ENCODE data around the gene CRK.
A peak's percentile ranks its signal among the peaks of the same experiment; 100 is the strongest.
"Not testable (repeated sequence)": the region's sequence is repeated elsewhere in the genome, so short reads cannot be mapped to it uniquely, and the experiment has no call there.

CRK gene

DNA sequence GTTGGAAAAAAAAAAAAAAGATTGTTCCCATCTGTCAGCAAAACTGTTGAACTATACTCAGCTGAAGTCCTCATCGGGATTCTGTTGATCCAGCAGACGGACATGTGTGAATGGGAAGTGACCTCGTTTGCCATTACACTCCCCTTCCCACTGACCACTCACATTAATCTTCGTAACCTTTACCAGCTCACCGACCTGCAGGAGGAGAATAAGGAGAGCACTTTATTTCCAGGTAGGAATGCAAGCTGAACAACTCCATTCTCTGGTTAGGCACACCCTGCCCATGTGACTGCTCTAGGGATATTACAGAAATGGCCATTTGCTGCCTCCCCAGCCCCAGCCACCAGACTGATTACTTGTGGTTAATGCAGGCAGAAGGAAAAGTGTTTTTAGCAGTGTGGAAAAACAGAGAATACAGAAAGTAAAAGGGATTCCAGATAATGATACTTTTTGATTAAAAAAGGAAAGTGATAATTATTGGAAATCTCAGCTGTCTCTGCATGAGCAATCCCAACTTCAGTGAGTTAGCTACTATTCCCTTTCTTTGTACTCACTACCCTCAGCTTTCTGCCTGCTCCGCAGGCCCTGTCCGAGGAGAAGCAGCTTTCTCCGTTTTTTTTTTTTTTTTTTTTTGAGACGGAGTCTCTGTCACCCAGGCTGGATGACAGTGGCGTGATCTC lies 32.4 kb downstream of the CRK start:
- peak; percentile 24 for DNase-seq (ENCODE audit: low spot score)

DNA sequence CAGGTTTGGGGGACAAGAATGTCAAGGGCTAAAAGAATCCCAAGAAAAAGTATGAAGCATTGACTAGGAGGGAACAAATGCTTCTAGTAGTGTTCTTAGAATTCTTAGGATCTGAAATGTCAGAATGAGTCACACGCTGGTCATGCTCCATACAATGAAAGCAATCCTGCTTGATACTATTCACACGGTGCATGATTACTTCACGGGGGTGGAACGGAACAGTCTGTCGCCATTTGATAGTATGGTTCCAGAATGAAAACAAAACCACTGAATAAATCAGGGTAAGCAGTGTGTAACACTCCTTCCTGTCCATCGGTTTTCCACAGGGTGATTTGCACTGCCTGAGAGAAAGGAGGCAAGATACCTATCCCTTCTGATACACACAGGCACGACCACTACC lies 33.1 kb downstream of the CRK start:
- DNase-seq (ENCODE audit: low spot score) = peak; percentile 96

DNA sequence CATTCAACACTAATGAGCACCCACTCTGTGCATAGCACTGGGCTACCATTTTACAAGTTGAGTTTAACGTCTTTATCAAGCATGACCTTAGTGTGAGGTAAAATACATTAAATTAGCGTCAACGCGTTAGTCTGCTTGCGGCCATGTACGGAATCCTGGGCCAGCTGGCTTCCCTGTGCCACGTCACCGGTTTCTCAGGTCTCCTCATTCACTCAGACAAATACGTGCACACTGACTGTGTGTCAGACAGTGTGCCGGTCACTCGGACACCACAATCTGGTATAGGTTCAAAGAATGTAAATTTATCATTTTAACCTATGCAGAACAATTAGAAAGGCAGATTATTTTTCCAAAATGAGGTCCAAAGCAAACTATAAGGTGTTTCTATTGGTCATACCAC lies 34.6 kb downstream of the CRK start:
- DNase-seq (ENCODE audit: low spot score) = no peak

DNA sequence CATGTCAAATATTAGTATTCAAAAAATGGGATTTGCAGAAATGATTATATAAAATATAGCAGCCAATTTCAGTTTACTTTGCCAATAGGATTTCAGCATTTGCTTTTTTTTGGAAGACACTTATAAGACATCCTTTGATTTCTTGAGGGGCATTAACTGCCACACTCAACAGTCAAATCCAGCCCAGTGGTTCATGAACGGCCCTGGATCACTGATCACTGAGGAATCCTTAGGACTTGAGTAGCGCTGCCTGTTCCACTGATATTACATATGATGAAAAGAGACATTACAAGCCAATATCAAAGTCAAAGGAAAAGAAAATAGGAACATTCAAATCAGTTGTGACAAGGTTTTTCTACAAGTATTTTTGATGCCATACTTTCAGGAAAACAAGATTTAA lies 35.1 kb downstream of the CRK start:
- DNase-seq (ENCODE audit: low spot score) = no peak

DNA sequence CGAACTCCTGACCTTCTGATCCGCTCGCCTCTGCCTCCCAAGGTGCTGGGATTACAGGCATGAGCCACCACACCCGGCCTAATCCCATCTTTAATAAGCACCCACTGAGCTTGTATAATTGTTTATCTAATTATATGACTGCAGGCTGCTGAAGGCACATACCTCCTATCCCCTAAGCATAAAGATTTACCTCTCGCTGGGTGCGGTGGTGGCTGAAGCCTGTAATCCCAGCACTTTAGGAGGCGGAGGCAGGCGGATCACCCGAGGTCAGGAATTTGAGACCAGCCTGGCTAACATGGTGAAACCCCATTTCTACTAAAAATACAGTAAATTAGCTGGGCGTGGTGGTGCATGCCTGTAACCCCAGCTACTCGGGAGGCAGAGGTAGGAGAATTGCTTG lies 35.9 kb downstream of the CRK start:
- no peak for DNase-seq (ENCODE audit: low spot score)

DNA sequence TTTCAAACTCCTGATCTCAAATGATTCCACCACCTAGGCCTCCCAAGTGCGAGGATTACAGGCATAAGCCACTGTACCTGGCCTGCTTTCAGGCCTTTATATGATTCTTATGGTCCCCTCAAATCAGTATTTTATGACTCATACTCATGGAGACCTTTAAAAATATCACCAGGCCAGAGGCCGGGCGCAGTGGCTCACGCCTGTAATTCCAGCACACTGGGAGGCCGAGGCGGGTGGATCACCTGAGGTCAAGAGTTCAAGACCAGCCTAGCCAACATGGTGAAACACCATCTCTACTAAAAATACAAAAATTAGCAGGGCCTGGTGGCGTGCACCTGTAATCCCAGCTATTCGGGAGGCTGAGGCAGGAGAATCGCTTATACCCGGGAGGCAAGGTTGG lies 37.6 kb downstream of the CRK start:
- DNase-seq (ENCODE audit: low spot score) = not testable (repeated sequence)

DNA sequence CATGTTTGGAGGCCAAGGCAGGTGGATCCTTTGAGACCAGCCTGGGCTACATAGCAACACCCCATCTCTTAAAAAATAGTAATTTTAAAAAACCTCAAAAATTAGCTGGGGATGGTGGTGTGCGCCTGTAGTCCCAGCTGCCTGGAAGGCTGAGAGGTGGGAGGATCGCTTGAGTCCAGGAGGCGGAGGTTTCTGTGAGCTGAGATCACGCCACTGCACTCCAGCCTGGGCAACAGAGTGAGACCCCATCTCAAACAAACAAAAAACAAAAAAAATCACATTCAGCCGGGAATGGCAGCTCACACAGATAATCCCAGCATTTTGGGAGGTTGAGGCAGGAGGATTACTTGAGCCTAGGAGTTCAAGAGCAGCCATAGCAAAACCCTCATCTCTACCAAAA lies 39.6 kb downstream of the CRK start:
- no peak for DNase-seq (ENCODE audit: low spot score)

DNA sequence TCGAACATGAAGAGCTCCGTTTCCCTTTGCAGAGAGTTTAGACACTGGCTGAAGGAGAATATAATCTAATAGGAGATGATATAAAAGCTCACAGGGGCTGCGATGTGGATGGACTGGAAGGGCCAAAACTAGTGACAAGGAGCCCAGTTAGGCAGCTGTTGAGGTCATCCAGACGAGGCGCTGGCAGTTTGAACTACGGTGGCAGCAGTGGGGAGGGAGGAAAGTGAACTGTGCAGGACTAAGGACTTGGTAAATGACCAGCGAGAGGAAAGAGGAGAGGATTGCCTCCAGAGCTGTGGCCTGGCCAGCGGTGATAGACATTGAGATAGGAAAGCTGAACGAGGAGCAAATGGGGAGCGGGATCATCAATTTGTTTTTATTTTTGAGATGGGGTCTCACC lies 41.4 kb downstream of the CRK start:
- no peak for DNase-seq (ENCODE audit: low spot score)

DNA sequence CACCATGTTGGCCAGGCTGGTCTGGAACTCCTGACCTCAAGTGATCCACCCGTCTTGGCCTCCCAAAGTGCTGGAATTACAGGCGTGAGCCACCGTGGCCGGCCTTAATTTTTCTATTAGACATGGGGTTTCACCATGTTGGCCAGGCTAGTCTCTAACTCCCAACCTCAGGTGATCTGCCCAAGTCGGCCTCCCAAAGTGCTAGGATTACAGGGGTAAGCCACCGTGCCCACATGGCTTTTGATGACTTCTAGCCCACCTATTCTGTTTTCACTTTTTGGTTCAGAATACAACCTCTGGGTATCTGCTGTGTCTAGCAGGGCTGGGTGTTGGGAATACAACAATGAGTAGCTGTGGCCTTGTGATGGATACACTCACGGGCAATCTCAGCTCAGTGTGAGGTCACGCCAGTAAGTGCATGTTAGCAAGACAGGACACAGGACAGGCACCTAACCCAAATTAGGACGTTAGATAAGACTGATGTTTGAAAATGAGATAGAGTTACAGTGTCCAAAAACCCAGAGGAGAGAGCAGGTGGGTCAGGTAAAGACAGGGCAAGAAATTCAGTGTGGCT lies 41.9 kb downstream of the CRK start:
- no peak for DNase-seq (ENCODE audit: low spot score)

DNA sequence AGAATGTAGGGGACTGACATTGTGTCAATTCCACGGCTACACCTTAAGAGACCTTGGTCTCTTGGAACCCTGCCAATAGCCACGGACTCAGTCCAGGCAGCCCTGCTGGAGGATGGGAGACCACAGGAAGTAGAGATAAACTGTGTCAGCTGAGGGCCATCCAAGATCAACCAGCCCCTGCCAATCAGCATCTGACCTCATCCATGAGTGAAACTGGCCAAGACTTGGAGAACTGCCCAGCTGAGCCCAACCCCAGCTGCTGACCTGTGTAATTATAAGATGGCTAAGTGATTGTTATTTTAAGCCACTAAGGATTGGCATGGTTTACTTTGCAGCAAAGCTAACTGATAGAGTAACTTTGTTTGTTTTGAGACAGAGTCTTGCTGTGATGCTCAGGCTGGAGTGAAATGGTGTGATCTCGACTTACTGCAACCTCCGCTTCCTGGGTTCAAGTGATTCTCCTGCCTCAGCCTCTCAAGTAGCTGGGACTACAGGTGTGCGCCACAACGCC lies 42.7 kb downstream of the CRK start:
- DNase-seq (ENCODE audit: low spot score) = peak; percentile 92

DNA sequence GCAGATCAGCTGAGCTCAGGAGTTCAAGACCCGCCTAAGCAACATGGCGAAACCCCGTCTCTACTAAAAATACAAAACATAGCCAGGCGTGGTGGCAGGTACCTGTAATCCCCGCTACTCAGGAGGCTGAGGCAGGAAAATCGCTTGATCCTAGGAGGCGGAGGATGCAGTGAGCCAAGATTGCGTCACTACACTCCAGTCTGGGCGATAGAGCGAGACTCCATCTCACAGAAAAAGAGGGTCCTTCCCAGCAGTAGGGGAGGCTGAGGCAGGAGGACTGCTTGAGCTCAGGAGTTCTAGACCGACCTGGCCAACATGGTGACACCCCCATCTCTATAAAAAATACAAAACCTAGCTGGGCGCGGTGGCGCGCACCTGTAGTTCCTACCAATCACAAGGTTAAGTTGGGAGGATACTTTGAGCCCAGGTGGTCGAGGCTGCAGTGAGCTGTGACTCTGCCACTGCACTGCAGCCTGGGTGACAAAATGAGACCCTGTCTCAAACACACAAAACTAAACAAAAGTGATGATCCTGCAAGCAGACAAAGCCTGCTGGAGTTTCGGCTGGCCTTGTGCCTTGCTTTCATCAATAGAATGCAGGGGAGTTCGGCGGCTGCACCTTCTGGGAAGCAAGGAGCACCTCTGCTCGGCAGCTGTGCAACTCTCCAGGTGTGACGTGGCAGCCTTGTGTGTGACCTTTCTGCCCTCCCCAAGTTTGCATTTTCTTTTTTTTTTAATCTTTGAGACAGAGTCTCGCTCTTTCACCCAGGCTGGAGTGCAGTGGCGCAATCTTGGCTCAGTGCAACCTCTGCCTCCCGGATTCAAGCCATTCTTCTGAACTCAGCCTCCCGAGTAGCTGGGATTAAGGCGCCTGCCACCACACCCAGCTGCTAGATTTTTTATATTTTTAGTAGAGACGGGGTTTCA lies 43.6 kb downstream of the CRK start:
- peak; percentile 28 for DNase-seq (ENCODE audit: low spot score)

DNA sequence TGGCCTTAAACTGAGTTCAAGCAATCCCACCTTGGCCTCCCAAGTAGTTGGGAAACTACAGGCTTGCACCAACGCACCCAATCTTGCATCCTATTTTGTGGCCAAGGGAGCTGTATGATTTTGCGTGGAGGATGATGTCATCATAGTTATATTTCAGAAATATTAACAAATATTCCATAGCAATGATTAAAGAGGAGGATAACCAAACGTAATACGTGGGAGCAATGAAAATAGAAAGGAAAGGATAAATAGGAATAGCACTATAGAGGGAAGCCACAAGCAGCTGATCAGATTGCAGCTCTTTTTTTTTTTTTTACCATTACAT lies 53.8 kb downstream of the CRK start:
- DNase-seq (ENCODE audit: low spot score) = no peak

DNA sequence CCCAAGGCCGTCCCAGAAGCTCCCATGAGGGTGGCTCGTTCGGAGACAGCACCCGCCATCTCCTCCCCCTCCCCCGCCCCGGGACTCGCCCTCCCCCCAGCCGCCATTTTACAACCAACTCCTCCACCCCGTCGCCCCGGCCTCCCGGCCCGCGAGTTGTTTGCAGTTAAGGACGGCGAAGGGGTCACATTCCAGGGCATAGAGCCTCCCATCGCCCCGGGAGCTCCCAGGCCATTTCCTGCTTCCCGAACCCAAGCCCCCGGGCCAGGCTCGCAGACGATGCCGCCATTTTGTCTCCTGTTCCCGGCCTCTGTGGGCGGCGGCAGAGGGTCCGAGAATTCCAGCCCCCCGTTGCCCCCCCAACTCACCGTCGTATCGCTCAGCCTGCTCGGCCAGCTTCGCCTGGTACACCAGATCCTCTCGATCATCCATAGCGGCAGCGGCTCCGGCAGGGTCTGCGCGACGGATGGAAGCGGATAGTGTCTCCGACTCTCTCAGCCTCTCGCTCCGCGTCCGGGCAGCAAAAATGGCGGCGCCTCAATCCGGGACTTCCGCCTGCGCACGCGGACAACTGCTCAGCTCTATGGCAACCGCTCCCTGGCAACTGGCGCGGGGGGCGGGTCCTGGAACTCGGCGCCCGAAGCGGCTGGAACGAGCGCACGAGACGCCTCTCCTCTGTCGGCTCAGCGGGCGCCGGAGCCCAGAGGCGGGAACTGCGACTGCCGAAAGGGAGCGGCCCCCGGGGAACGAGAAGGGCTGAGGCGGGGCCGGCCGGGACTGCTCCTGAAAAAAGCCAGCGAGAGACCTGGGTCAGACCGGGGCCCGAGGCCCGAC lies 56.1 kb downstream of the CRK start, which contains the start of gene YWHAE:
Gene YWHAE (minus strand): TSS at position 544 of the 834 bp plus-strand sequence. CDS start 112 bp downstream, at position 432.
- DNase-seq (ENCODE audit: low spot score) = peak; percentile 97

DNA sequence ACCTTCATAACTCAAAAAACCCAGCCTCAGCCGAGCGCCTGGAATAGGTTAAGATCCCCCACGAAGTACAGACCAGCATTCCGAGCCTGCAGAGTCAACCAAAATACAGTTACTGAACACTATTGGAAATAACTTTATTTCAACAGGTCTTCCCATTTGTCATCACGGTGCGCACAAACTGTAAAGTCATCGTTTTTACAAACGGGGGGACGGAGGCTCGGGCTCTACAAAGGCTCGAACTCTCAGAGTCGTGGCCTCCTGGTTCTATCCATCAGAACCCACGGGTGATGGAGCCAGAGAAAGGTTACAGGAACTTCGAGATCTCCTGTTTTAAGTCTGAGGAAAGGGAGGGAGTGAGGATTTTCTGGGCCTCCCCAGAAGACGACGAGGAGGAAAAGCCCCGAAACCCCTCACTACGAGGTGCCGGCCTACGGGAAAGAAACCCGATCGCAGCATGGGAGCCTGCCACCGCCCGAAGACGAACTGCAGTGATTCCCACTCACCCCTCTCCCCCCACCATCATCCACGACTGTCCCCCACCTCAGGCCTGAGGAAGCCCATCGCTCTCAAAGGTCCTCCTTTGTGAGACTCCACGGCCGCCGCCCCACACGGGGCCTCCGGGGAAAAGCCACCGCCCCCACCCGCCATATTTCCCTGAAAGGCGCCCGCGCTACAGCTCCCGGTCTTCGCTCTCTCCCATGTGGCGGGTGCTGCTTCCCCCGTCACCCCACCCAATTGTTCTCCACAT lies 56.9 kb downstream of the CRK start:
- DNase-seq (ENCODE audit: low spot score) = peak; percentile 64

DNA sequence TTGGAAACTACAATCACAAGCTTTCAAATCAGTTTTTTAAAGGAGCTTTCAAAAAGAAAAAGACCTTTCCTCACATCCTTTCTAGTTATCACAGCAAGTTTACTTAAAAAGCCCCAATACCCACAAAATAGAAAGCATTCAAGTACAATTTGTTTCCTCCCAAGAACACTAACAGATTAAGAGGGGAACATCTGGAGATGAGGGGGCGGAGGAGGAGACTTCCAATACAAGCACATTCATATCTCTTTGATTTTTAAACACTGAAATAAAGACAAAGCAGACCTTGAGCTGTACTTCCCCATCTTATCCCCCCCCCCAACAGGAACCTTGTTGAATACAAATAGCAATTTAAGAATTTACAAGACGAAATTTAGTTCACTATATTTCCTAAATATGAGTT lies 58.0 kb downstream of the CRK start:
- no peak for DNase-seq (ENCODE audit: low spot score)

DNA sequence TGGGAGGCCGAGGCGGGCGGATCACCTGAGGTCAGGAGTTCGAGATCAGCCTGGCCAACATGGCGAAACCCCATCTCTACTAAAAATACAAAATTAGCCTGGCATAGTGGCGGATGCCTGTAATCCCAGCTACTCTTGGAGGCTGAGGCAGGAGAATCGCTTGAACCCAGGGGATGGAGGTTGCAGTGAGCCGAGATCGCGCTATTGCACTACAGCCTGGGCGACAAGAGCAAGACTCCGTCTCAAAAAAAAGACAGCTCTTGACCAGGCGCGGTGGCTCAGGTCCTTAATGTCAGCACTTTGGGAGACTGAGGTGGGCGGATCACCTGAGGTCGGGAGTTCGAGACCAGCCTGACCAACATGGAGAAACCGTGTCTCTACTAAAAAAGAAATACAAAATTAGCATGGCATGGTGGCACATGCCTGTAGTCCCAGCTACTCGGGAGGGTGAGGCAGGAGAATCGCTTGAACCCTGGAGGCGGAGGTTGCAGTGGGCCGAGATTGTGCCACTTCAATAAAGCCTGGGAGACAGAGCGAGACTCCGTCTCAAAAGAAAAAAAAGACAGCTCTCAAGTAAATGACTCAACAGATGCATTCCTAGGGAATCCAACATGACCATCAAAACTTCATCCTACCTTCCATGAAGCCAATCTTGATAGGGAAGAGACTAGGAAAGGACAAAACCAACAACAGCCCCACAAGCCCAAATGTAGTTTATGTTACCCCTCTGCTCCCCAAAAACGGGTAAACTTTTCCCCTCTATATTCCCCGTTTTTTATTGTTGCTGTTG lies 60.0 kb downstream of the CRK start:
- not testable (repeated sequence) for DNase-seq (ENCODE audit: low spot score)

DNA sequence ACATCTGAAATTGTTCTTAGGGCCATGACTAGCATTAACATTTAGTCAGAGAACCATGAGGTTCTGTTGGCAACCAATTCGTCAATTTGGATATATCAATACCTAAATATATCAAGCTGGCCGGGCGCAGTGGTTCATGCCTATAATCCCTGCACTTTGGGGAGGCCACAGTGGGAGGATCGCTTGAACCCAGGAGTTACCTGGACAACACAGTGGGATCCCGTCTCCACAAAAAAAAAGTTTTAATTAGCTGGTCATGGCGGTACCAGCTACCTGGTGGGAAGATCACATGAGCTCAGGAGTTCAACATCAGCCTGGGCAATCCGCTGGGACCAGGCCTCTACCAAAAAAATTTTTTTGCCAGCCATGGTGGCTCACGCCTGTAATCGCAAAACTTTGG lies 64.5 kb downstream of the CRK start:
- DNase-seq (ENCODE audit: low spot score) = no peak

DNA sequence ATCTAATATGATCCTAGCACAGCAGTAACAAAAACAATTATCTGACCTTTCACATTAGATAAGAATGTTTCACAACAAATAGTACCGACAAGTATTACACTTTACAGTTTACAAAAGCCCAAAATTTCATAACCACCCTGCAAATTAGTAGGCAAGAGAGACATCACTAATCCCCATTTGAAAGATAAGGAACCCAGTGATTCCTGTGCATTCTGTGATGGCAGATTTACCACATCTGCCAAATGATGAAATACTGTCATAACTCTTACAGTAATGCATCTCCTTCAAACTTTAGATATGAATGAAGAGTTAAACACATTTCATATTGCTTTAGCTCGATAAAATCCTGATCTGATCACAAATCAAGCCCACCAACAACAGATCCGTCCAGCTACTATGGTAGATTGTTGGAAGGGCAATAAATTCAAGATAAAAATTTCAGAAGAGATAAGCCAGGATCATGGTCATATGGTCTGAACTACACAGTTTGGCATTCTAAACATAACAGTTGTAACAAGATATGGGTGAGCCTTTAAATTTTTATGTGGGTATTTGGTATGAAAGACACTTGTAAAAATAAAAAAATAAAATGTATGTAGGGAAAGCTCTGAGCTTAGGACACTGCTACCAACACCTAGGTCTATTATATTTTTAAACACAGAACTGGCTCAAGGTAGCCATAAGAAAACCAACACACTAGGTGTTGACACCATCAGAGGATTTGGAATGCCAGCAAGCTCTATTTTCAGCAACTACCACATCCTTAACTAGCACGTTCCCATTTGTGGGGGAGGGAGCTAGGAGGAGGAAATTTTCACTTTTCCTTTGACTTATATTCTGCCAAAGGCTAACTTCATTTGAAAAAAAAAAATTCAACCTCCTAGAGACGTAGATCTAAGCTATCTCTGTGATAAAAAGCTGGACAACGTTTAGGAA lies 65.3 kb downstream of the CRK start:
- DNase-seq (ENCODE audit: low spot score) = no peak

DNA sequence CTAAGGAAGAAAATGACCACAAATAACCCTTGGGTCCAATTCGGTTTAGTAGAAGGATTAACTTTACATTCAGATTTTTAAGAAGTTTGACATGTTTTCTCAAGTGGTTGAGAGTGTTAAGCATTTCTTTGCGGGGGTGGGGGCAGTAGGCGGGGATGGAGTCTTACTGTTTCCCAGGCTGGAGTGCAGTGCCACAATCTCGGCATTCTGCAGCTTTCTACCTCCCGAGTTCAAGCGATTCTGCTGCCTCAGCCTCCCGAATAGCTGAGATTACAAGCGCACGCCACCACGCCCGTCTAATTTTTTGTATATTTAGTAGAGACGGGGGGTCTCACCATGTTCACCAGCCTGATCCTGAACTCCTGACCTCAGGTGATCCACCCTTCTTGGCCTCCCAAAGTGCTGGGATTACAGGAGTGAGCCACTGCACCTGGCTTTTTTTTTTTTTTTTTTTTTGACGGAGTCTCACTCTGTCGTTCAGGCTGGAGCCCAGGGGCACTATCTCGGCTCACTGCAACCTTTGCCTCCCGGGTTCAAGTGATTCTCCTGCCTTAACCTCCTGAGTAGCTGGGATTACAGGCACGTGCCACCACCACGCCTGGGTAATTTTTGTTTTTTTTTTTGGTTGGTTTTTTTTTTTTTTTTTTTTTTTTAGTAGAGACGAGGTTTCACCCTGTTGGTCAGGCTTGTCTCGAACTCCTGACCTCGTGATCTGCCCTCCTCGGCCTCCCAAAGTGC lies 68.4 kb downstream of the CRK start:
- not testable (repeated sequence) for DNase-seq (ENCODE audit: low spot score)

All from kidney tubule cell (primary cell).